ENCODE results near the gene AGRN.

- TF ChIP-seq CTCF (IDR thresholded peaks at IDR 0.05) (no peak), EZH2phosphoT487 (IDR thresholded peaks at IDR 0.05) (no peak), EZH2 (IDR thresholded peaks at IDR 0.05) (no peak)
These were observed 5.8 kb upstream of the AGRN start for GRCh38 chr1:1013922-1014648.
